Astrocyte of the cerebellum (primary cell): ENCODE measurements around the gene SCRN1.

Experiments
- DNase-seq: peaks from one replicate; pipeline ENCODE4 v3.0.0-alpha.2; 2011; ENCODE audit warnings: low read depth
- H3K4me3 ChIP-seq: 2 replicates; pipeline ENCODE4 v1.5.1; 2011; ENCODE audit warnings: mild to moderate bottlenecking, low read depth, low read length, moderate library complexity
- CTCF ChIP-seq: IDR thresholded peaks from 2 replicates; pipeline ENCODE4 v1.5.1; 2012; ENCODE audit warnings: low read length, low read depth, moderate library complexity, mild to moderate bottlenecking; ENCODE audit errors: missing control alignments
- in situ Hi-C: cut with HindIII; loops from 2 replicates; pipeline ENCODE4 v1.10.0; 2017; ENCODE audit warnings: low sequenced_read_pairs

Gene SCRN1

GRCh38 chr7:29996321-29996720 lies 6.7 kb upstream of the SCRN1 start:
- no peak for DNase-seq
- in situ Hi-C loops = no loop called here
- TF ChIP-seq CTCF = no peak

GRCh38 chr7:29995652-29996051 lies 6.1 kb upstream of the SCRN1 start:
- no peak for DNase-seq
- H3K4me3 ChIP-seq = no peak overlapping the region
- TF ChIP-seq CTCF = no peak
- in situ Hi-C loops = no loop called here

More at GRCh38 chr7:29996321-29996720, 6.7 kb upstream of the SCRN1 start:
- no peak overlapping the region for H3K4me3 ChIP-seq

- in situ Hi-C loops = no loop called here
- no peak overlapping the region for H3K4me3 ChIP-seq
- no peak for TF ChIP-seq CTCF
- no peak for DNase-seq
Observed at GRCh38 chr7:29993140-29993539, 3.5 kb upstream of the SCRN1 start.

GRCh38 chr7:29991937-29992336 lies 2.3 kb upstream of the SCRN1 start:
- in situ Hi-C loops = no loop called here
- DNase-seq = no peak
- H3K4me3 ChIP-seq = no peak overlapping the region
- no peak for TF ChIP-seq CTCF

- TF ChIP-seq CTCF = no peak
- DNase-seq = no peak
- in situ Hi-C loops = no loop called here
- no peak overlapping the region for H3K4me3 ChIP-seq
Observed at GRCh38 chr7:29990931-29991330, 1.3 kb upstream of the SCRN1 start.

- DNase-seq = peak; percentile 38
- no peak for TF ChIP-seq CTCF
- peak overlapping the region; percentile 77 for H3K4me3 ChIP-seq
- in situ Hi-C loops = no loop called here
Observed at GRCh38 chr7:29988424-29989256, 961 bp downstream of the SCRN1 start.
